HCT116 (cell line): ENCODE measurements around the gene CTXND1. TPM values are rescaled to one million over a fixed set of nuclear protein-coding genes. Genes with fewer than 3 reads are reported as not detected.

Experiments
- ATAC-seq: fragments of 200-7000 bp; cut with Tn5 transposase; 2 replicates; pipeline ENCODE4 v1.9.1; 2020; ENCODE audit warnings: mild to moderate bottlenecking, moderate library complexity
- BruUV-seq: library from RNA; stranded (reverse); fragments of 400-500 nt; replicated peaks from 2 replicates; lab custom pipeline; 2021; lab: Mats Ljungman, UMichigan
- CTCF ChIA-PET: fragments of 300-600 bp; sonication (Branson Sonifier 250); formaldehyde crosslinking; loops from one replicate; lab custom pipeline; 2021; ENCODE audit warnings: antibody characterized with exemption; lab: Charles Lee
- POLR2A ChIA-PET: fragments of 300-600, 350-600 bp; sonication (Branson Sonifier 250); formaldehyde crosslinking; loops from one replicate; lab custom pipeline; 2021; ENCODE audit warnings: antibody characterized with exemption; lab: Charles Lee
- RAD21 ChIA-PET, 2 experiments: fragments of 300-600 bp; sonication (Branson Sonifier 250); formaldehyde crosslinking; loops; one replicate each; lab custom pipeline; 2023; ENCODE audit warnings: low total read pairs in 2 of 2; ENCODE audit not compliant: uncharacterized antibody in 2 of 2, unreplicated experiment in 2 of 2, low non-redundant PET in 1 of 2; lab: Charles Lee
- DNase-seq: peaks from one replicate; pipeline ENCODE4 v3.0.0-alpha.2; 2010; ENCODE audit warnings: low read depth, low spot score
- H2AFZ ChIP-seq: fragments of 200-600 bp; shearing (Covaris generic), sonication (generic); 2 replicates; pipeline ENCODE4 v1.6.1; 2017; ENCODE audit warnings: low read depth, mixed run types, mixed read lengths, antibody characterized with exemption, low read length; ENCODE audit not compliant: poor library complexity, severe bottlenecking
- H3K27ac ChIP-seq: 2 replicates; pipeline ENCODE4 v1.5.1; 2012; ENCODE audit warnings: low read depth, low read length
- H3K27me3 ChIP-seq: fragments of 200-600 bp; sonication (generic); 2 replicates; pipeline ENCODE4 v1.6.1; 2016; ENCODE audit warnings: mixed run types, low read length, mixed read lengths; ENCODE audit not compliant: insufficient read depth
- H3K36me3 ChIP-seq, 2 experiments: fragments of 200-500 bp in 1 of 2; fragments of 200-600 bp in 1 of 2; sonication (Bioruptor generic) in 1 of 2; sonication (generic) in 1 of 2; 2 replicates each; pipeline versions ENCODE4 v1.5.1 to v1.6.1; 2014 to 2016; ENCODE audit warnings: low read length in 2 of 2, inconsistent platforms in 1 of 2, mixed read lengths in 1 of 2, mixed run types in 1 of 2; ENCODE audit not compliant: insufficient read depth in 2 of 2, control insufficient read depth in 1 of 2
- H3K4me1 ChIP-seq, 2 experiments: fragments of 200-600 bp in 1 of 2; sonication (generic) in 1 of 2; 2 replicates each; pipeline versions ENCODE4 v1.5.1 to v1.6.1; 2012 to 2017; ENCODE audit warnings: low read length in 2 of 2, inconsistent platforms in 1 of 2, mild to moderate bottlenecking in 1 of 2, mixed read lengths in 1 of 2, mixed run types in 1 of 2, moderate library complexity in 1 of 2; ENCODE audit not compliant: insufficient read depth in 2 of 2, control insufficient read depth in 1 of 2
- H3K4me2 ChIP-seq: fragments of 200-600 bp; sonication (generic); 2 replicates; pipeline ENCODE4 v1.6.1; 2017; ENCODE audit warnings: mixed run types, low read length, mixed read lengths
- H3K4me3 ChIP-seq, 2 experiments: fragments of 200-600 bp in 1 of 2; sonication (generic) in 1 of 2; replicated peaks in 1 of 2; 2 replicates each; pipeline ENCODE4 v1.5.1; 2011 to 2016; ENCODE audit warnings: low read length in 2 of 2, control low read depth in 1 of 2, low read depth in 1 of 2, mild to moderate bottlenecking in 1 of 2, mixed read lengths in 1 of 2, mixed run types in 1 of 2
- H3K79me2 ChIP-seq: fragments of 200-600 bp; sonication (generic); 2 replicates; pipeline ENCODE4 v1.6.1; 2017; ENCODE audit warnings: mild to moderate bottlenecking, mixed run types, low read length, moderate library complexity, mixed read lengths; ENCODE audit not compliant: insufficient read depth
- H3K9ac ChIP-seq: fragments of 200-600 bp; sonication (generic); 2 replicates; pipeline ENCODE4 v1.6.1; 2016; ENCODE audit warnings: low read length, mixed read lengths
- H3K9me2 ChIP-seq: fragments of 200-600 bp; sonication (generic), shearing (Covaris generic); 2 replicates; pipeline ENCODE4 v1.6.1; 2017; ENCODE audit warnings: mixed run types, mild to moderate bottlenecking, moderate library complexity; ENCODE audit not compliant: insufficient read depth
- H3K9me3 ChIP-seq, 2 experiments: fragments of 200-500 bp in 1 of 2; fragments of 200-600 bp in 1 of 2; sonication (Bioruptor generic) in 1 of 2; sonication (generic) in 1 of 2; 2 replicates each; pipeline ENCODE4 v1.6.1; 2014 to 2017; ENCODE audit warnings: low read length in 2 of 2, mixed read lengths in 2 of 2, inconsistent platforms in 1 of 2, low read depth in 1 of 2, mild to moderate bottlenecking in 1 of 2, mixed run types in 1 of 2, moderate library complexity in 1 of 2; ENCODE audit not compliant: control insufficient read depth in 1 of 2, insufficient read depth in 1 of 2
- H4K20me1 ChIP-seq: fragments of 200-600 bp; sonication (generic), shearing (Covaris generic); 2 replicates; pipeline ENCODE4 v1.6.1; 2017; ENCODE audit warnings: mixed run types, mild to moderate bottlenecking, moderate library complexity; ENCODE audit not compliant: insufficient read depth
- ATF3 ChIP-seq: IDR thresholded peaks from 2 replicates; pipeline ENCODE4 v1.6.1; 2012
- CBX3 ChIP-seq: IDR thresholded peaks from 2 replicates; pipeline ENCODE4 v1.6.1; 2012; ENCODE audit warnings: low read depth
- CEBPB ChIP-seq: IDR thresholded peaks from 2 replicates; pipeline ENCODE4 v1.6.1; 2012; ENCODE audit warnings: low read depth
- ELF1 ChIP-seq: IDR thresholded peaks from 2 replicates; pipeline ENCODE4 v1.6.1; 2012; ENCODE audit warnings: low read depth, borderline replicate concordance
- EZH2 ChIP-seq: fragments of 200-600 bp; sonication (generic); IDR thresholded peaks from 2 replicates; pipeline ENCODE4 v1.6.1; 2017; ENCODE audit warnings: antibody characterized with exemption, mixed run types
- EZH2phosphoT487 ChIP-seq: fragments of 200-600 bp; IDR thresholded peaks from 2 replicates; pipeline ENCODE4 v1.6.1; 2018; ENCODE audit warnings: antibody characterized with exemption, borderline replicate concordance
- MAX ChIP-seq: IDR thresholded peaks from 2 replicates; pipeline ENCODE4 v1.6.1; 2012
- POLR2A ChIP-seq: IDR thresholded peaks from 2 replicates; pipeline ENCODE4 v1.7.0; 2011; ENCODE audit warnings: borderline replicate concordance; ENCODE audit not compliant: insufficient read depth, insufficient read length; ENCODE audit errors: extremely low read depth
- POLR2AphosphoS5 ChIP-seq: IDR thresholded peaks from 2 replicates; pipeline ENCODE4 v1.6.1; 2011; ENCODE audit warnings: mild to moderate bottlenecking, low read depth, low read length, moderate library complexity
- RAD21 ChIP-seq: IDR thresholded peaks from 2 replicates; pipeline ENCODE4 v1.6.1; 2012; ENCODE audit warnings: low read depth, mild to moderate bottlenecking
- SIN3A ChIP-seq: IDR thresholded peaks from 2 replicates; pipeline ENCODE4 v1.6.1; 2012; ENCODE audit warnings: low read depth
- SRF ChIP-seq: IDR thresholded peaks from 2 replicates; pipeline ENCODE4 v1.6.1; 2012; ENCODE audit warnings: low read depth
- YY1 ChIP-seq: IDR thresholded peaks from 2 replicates; pipeline ENCODE4 v1.6.1; 2011; ENCODE audit warnings: low read length, low read depth, moderate library complexity, mild to moderate bottlenecking; ENCODE audit not compliant: insufficient replicate concordance; ENCODE audit errors: extremely low read depth
- ZBTB33 ChIP-seq: IDR thresholded peaks from 2 replicates; pipeline ENCODE4 v1.6.1; 2011; ENCODE audit warnings: mild to moderate bottlenecking, low read length, moderate library complexity; ENCODE audit not compliant: insufficient replicate concordance; ENCODE audit errors: extremely low read depth
- intact Hi-C: fragments of 100-400 bp; cut with micrococcal nuclease; formaldehyde crosslinking; loops from 2 replicates; pipeline ENCODE4 v1.10.0; 2022
- total RNA-seq: library from RNA; stranded (reverse); gene quantifications from one replicate; pipeline ENCODE4 v1.2.1, GENCODE V29; 2021; ENCODE audit not compliant: unreplicated experiment

CTXND1 gene
- total RNA-seq, 1 experiment from 2014 or later, result not detected

GRCh38 chr15:80259942-80260510 is 8.0 kb upstream of the CTXND1 start:
- no peak overlapping the region for H3K27ac ChIP-seq
- no peaks in the 10 kb centered on the region for H3K4me1 ChIP-seq
- H3K27me3 ChIP-seq, result peaks cover 65% of the 10 kb centered on the region
- RAD21 ChIA-PET, result no interaction called here
- H3K36me3 ChIP-seq, result no peaks in the 10 kb centered on the region
- BruUV-seq, result no TSS peak
- no peak overlapping the region for H3K4me2 ChIP-seq
- H3K9me2 ChIP-seq, result no peaks in the 10 kb centered on the region
- TF ChIP-seq RAD21 (no peak), MAX (no peak), ELF1 (no peak), EZH2 (no peak), CEBPB (no peak), ATF3 (no peak), SIN3A (no peak), YY1 (no peak)
- TF ChIP-seq, all 23 proteins: peak for 0
- Histone ChIP-seq H3K4me3 (no peak overlapping the region), H3K79me2 (no peaks in the 10 kb centered on the region), H2AFZ (no peak overlapping the region), H3K9me3 (no peaks in the 10 kb centered on the region; a peak in 1 of 4 replicates), H3K9ac (no peak overlapping the region), H4K20me1 (no peaks in the 10 kb centered on the region)
- intact Hi-C loops, result no loop called here
- DNase-seq (no peak), ATAC-seq (no peak)
- CTCF ChIA-PET, result no interaction called here
- POLR2A ChIA-PET, result no interaction called here

- no peak overlapping the region for H3K4me3 ChIP-seq
- no peaks in the 10 kb centered on the region for H3K4me1 ChIP-seq
- intact Hi-C loops, result loop anchor here (5.0 kb wide), 1 partner anchor 51 kb away; no protein-coding TSS in a partner anchor
- RAD21 ChIA-PET, result no interaction called here
- TF ChIP-seq POLR2A (no peak), SRF (no peak), POLR2AphosphoS5 (no peak), YY1 (no peak), ZBTB33 (no peak), ELF1 (no peak), EZH2phosphoT487 (no peak), CBX3 (no peak)
- no peaks in the 10 kb centered on the region for H3K9me2 ChIP-seq
- no peaks in the 10 kb centered on the region for H4K20me1 ChIP-seq
- POLR2A ChIA-PET, result no interaction called here
- no peak overlapping the region for H3K9ac ChIP-seq
- DNase-seq (no peak), ATAC-seq (no peak)
- peaks cover 63% of the 10 kb centered on the region for H3K27me3 ChIP-seq
- no peak overlapping the region for H3K4me2 ChIP-seq
- H3K9me3 ChIP-seq, result no peaks in the 10 kb centered on the region
- no peaks in the 10 kb centered on the region for H3K36me3 ChIP-seq
- H3K27ac ChIP-seq, result no peak overlapping the region
- CTCF ChIA-PET, result no interaction called here
- H2AFZ ChIP-seq, result no peak overlapping the region
- no peaks in the 10 kb centered on the region for H3K79me2 ChIP-seq
- BruUV-seq, result no TSS peak
Observed at GRCh38 chr15:80251428-80252120, 439 bp downstream of the CTXND1 start.
